Measurements from ENCODE around the gene KRTAP10-3. TPM values are rescaled to one million over a fixed set of nuclear protein-coding genes. Genes with fewer than 3 reads are reported as not detected.

The KRTAP10-3 gene
- total and polyA plus RNA-seq, 9 of the 15 experiments (the other 6 are each of a cell fraction or from before 2014, with no cell fraction given), result not detected

DNA sequence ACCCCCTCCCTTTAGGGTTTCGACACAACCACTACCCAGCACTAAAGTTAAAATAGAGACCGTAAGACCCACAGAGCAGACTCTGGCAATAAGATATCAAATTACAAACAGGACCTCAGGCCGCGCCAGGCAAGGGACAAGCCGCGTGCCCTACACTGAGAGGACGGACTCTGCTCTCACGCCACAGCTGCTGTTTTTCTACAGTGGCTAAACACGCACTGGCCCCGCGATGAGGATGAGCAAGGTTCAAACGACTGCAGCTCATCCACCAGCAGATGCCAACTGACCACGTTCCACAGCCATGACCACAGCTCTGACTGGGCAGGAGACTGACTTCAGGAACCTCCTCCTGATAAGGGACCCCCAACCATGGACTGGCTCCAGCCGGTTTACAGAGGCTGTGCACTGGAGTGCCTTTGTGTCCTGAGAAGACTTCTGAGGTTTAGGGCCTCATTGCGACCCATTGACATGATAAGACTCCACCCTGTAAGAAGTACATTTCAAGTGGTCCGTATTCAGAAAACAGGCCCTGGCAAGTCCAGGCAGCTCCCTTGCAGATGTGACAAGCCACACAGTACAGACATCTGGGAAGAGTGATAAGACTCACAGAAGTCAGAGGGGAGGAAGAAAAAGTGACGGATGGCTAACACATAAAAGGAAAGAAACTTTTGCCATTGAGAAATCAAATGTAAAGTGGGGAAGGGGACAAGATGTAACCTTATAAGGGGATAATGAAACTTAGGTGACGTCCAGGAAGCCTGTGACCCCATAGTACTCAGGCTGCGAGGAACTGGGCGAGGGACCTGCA is 35.2 kb upstream of the KRTAP10-3 start (continued):
- TF ChIP-seq, protein P1, sequence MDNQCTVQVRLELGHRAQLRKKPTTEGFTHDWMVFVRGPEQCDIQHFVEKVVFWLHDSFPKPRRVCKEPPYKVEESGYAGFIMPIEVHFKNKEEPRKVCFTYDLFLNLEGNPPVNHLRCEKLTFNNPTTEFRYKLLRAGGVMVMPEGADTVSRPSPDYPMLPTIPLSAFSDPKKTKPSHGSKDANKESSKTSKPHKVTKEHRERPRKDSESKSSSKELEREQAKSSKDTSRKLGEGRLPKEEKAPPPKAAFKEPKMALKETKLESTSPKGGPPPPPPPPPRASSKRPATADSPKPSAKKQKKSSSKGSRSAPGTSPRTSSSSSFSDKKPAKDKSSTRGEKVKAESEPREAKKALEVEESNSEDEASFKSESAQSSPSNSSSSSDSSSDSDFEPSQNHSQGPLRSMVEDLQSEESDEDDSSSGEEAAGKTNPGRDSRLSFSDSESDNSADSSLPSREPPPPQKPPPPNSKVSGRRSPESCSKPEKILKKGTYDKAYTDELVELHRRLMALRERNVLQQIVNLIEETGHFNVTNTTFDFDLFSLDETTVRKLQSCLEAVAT (IDR thresholded peaks at IDR 0.05), result 0 out of 4 replicates have a peak, but pooled peaks of 1 of the 2 experiments have one; percentile 45
- TF ChIP-seq, protein P2, sequence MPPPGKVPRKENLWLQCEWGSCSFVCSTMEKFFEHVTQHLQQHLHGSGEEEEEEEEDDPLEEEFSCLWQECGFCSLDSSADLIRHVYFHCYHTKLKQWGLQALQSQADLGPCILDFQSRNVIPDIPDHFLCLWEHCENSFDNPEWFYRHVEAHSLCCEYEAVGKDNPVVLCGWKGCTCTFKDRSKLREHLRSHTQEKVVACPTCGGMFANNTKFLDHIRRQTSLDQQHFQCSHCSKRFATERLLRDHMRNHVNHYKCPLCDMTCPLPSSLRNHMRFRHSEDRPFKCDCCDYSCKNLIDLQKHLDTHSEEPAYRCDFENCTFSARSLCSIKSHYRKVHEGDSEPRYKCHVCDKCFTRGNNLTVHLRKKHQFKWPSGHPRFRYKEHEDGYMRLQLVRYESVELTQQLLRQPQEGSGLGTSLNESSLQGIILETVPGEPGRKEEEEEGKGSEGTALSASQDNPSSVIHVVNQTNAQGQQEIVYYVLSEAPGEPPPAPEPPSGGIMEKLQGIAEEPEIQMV (tag; conservative IDR thresholded peaks at IDR 0.05; ENCODE audit: low read depth), result peak; percentile 65
- peak; percentile 90 for TF ChIP-seq EP300 (IDR thresholded peaks at IDR 0.05; ENCODE audit: low read length)
- TF ChIP-seq TAL1 (IDR thresholded peaks at IDR 0.05), result peak; percentile 96
- peak; percentile 86 for TF ChIP-seq MTA3 (IDR thresholded peaks at IDR 0.05; ENCODE audit: borderline replicate concordance)
- TF ChIP-seq ETV5 (CRISPR knock-in tag; IDR thresholded peaks at IDR 0.05; ENCODE audit: low read depth), result 0 out of 2 replicates have a peak, but pooled peaks have one; percentile 23
- TF ChIP-seq JUN (IDR thresholded peaks at IDR 0.05; ENCODE audit: borderline replicate concordance, low read depth, low read length), result peak; percentile 26; the same call in 1 of the 2 replicates
- no peak for TF ChIP-seq JUN (CRISPR knock-in tag; IDR thresholded peaks at IDR 0.05; ENCODE audit: borderline replicate concordance)
- peak; percentile 22; the same call in 1 of the 2 replicates for TF ChIP-seq NFE2L1 (tag; IDR thresholded peaks at IDR 0.05; ENCODE audit: borderline replicate concordance, low read depth)
